GM12878 (cell line): Measurements from ENCODE around the gene RDH16.

Experiments
- MXI1 ChIP-seq: fragments of 150-350 bp; IDR thresholded peaks from 2 replicates; pipeline ENCODE4 v1.6.1; 2011; ENCODE audit warnings: low read depth, mild to moderate bottlenecking, inconsistent platforms, low read length, improper control_type of control experiment
- MYC ChIP-seq: IDR thresholded peaks from 2 replicates; pipeline ENCODE4 v1.6.1; 2011; ENCODE audit warnings: mild to moderate bottlenecking, low read length, moderate library complexity, inconsistent platforms; ENCODE audit not compliant: insufficient read depth, insufficient replicate concordance, insufficient read length, severe bottlenecking
- PAX8 ChIP-seq: fragments of 450-650 bp; IDR thresholded peaks from 2 replicates; pipeline ENCODE4 v1.6.1; 2017; ENCODE audit warnings: mild to moderate bottlenecking, moderate library complexity
- TF ChIP-seq, protein P1 (sequence below): IDR thresholded peaks from 2 replicates; pipeline ENCODE4 v1.6.1; 2012; ENCODE audit warnings: low read length, inconsistent platforms
- TF ChIP-seq, protein P2 (sequence below), 3 experiments: IDR thresholded peaks in 2 of 3; conservative IDR thresholded peaks in 1 of 3; 2 replicates each; pipeline ENCODE4 v1.5.1; 2011; ENCODE audit warnings: low read depth in 3 of 3, low read length in 3 of 3, mild to moderate bottlenecking in 3 of 3, control low read depth in 2 of 3, moderate library complexity in 2 of 3, inconsistent platforms in 1 of 3, mixed read lengths in 1 of 3; ENCODE audit not compliant: control insufficient read depth in 2 of 3, insufficient read depth in 1 of 3; ENCODE audit errors: extremely low read depth in 1 of 3
- TF ChIP-seq, protein P3 (sequence below): fragments of 450-650 bp; IDR thresholded peaks from 2 replicates; pipeline ENCODE4 v1.6.1; 2016; ENCODE audit warnings: mild to moderate bottlenecking

DNA sequence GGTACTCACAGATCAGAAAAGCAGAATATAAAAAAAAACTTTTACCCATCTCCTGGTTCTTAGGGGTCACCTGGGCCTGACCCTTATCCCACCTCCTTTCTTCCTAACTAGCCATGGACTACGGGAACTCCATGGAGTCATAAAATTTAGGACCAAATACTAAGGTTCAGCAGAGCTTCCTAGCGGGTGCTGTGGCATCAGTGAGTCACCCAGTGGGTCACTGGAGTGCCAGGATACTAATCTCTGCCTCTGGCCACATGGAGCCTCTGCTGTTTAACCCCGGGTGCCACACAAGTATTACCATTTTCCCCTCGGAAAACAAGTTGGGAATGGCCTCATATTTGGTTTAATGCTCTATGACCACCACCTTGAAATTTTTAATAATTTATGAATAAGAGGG lies 42.0 kb upstream of the RDH16 start:
- TF ChIP-seq MXI1 = no peak
- no peak for TF ChIP-seq PAX8
- TF ChIP-seq, protein P1, sequence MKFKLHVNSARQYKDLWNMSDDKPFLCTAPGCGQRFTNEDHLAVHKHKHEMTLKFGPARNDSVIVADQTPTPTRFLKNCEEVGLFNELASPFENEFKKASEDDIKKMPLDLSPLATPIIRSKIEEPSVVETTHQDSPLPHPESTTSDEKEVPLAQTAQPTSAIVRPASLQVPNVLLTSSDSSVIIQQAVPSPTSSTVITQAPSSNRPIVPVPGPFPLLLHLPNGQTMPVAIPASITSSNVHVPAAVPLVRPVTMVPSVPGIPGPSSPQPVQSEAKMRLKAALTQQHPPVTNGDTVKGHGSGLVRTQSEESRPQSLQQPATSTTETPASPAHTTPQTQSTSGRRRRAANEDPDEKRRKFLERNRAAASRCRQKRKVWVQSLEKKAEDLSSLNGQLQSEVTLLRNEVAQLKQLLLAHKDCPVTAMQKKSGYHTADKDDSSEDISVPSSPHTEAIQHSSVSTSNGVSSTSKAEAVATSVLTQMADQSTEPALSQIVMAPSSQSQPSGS = no peak
- TF ChIP-seq, protein P2, sequence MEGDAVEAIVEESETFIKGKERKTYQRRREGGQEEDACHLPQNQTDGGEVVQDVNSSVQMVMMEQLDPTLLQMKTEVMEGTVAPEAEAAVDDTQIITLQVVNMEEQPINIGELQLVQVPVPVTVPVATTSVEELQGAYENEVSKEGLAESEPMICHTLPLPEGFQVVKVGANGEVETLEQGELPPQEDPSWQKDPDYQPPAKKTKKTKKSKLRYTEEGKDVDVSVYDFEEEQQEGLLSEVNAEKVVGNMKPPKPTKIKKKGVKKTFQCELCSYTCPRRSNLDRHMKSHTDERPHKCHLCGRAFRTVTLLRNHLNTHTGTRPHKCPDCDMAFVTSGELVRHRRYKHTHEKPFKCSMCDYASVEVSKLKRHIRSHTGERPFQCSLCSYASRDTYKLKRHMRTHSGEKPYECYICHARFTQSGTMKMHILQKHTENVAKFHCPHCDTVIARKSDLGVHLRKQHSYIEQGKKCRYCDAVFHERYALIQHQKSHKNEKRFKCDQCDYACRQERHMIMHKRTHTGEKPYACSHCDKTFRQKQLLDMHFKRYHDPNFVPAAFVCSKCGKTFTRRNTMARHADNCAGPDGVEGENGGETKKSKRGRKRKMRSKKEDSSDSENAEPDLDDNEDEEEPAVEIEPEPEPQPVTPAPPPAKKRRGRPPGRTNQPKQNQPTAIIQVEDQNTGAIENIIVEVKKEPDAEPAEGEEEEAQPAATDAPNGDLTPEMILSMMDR (IDR thresholded peaks at IDR 0.05 in 2 of 3, conservative IDR thresholded peaks at IDR 0.05 in 1 of 3; ENCODE audit: control insufficient read depth in 2 of 3, extremely low read depth in 1 of 3, insufficient read depth in 1 of 3, low read depth in 3 of 3, low read length in 3 of 3) = no peak
- no peak for TF ChIP-seq MYC
- TF ChIP-seq, protein P3, sequence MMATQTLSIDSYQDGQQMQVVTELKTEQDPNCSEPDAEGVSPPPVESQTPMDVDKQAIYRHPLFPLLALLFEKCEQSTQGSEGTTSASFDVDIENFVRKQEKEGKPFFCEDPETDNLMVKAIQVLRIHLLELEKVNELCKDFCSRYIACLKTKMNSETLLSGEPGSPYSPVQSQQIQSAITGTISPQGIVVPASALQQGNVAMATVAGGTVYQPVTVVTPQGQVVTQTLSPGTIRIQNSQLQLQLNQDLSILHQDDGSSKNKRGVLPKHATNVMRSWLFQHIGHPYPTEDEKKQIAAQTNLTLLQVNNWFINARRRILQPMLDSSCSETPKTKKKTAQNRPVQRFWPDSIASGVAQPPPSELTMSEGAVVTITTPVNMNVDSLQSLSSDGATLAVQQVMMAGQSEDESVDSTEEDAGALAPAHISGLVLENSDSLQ = no peak
